GM19395 (cell line): ENCODE results near the gene BEND6.
A peak's percentile ranks its signal among the peaks of the same experiment; 100 is the strongest.

Experiments
- ATAC-seq: cut with Tn5 transposase; IDR thresholded peaks from one replicate; pipeline ENCODE4 v1.9.1; 2021; ENCODE audit warnings: mild to moderate bottlenecking, moderate library complexity; ENCODE audit not compliant: unreplicated experiment

The BEND6 gene

GRCh38 chr6:56940463-56940862 lies 14.4 kb upstream of the BEND6 start:
- no peak for ATAC-seq

GRCh38 chr6:56940977-56941376 lies 13.9 kb upstream of the BEND6 start:
- ATAC-seq, result no peak

- ATAC-seq, result no peak
Measured at GRCh38 chr6:56944661-56945060, 10.2 kb upstream of the BEND6 start.

- ATAC-seq, result no peak
Measured at GRCh38 chr6:56946368-56946767, 8.5 kb upstream of the BEND6 start.

- ATAC-seq, result no peak
Measured at GRCh38 chr6:56947924-56948323, 7.0 kb upstream of the BEND6 start.

GRCh38 chr6:56949265-56949664 lies 5.6 kb upstream of the BEND6 start:
- no peak for ATAC-seq

- ATAC-seq, result no peak
Measured at GRCh38 chr6:56949925-56950495, 4.9 kb upstream of the BEND6 start.

GRCh38 chr6:56951049-56951831 lies 3.7 kb upstream of the BEND6 start:
- no peak for ATAC-seq

GRCh38 chr6:56953597-56954402 lies 1.1 kb upstream of the BEND6 start:
- ATAC-seq, result peak; percentile 28

GRCh38 chr6:56955171-56956155 lies 556 bp downstream of the BEND6 start:
- ATAC-seq, result peak; percentile 73

GRCh38 chr6:56956491-56956890 lies 1.6 kb downstream of the BEND6 start:
- no peak for ATAC-seq

- no peak for ATAC-seq
Measured at GRCh38 chr6:56957856-56958255, 2.9 kb downstream of the BEND6 start.

GRCh38 chr6:56958481-56958880 lies 3.6 kb downstream of the BEND6 start:
- no peak for ATAC-seq

GRCh38 chr6:56959094-56959493 lies 4.2 kb downstream of the BEND6 start:
- no peak for ATAC-seq

- no peak for ATAC-seq
Measured at GRCh38 chr6:56959938-56960337, 5.0 kb downstream of the BEND6 start.

- ATAC-seq, result no peak
Measured at GRCh38 chr6:56961151-56961550, 6.2 kb downstream of the BEND6 start.

- no peak for ATAC-seq
Measured at GRCh38 chr6:56962441-56962840, 7.5 kb downstream of the BEND6 start.

GRCh38 chr6:56963043-56963442 lies 8.1 kb downstream of the BEND6 start:
- ATAC-seq, result no peak

GRCh38 chr6:56963793-56964192 lies 8.9 kb downstream of the BEND6 start:
- ATAC-seq, result no peak

GRCh38 chr6:56965126-56965525 lies 10.2 kb downstream of the BEND6 start:
- ATAC-seq, result no peak

GRCh38 chr6:56970849-56971248 lies 15.9 kb downstream of the BEND6 start:
- no peak for ATAC-seq
